Panc1 (cell line): ENCODE measurements around the gene ZBED1.

Experiments used
- POLR2AphosphoS5 ChIP-seq: IDR thresholded peaks from 2 replicates; pipeline ENCODE4 v1.6.1; 2012; ENCODE audit warnings: mild to moderate bottlenecking, low read depth, low read length, moderate library complexity
- TF ChIP-seq, protein P1 (sequence below): fragments of 450-650 bp; IDR thresholded peaks from 2 replicates; pipeline ENCODE4 v1.5.1; 2017; ENCODE audit warnings: mild to moderate bottlenecking

DNA sequence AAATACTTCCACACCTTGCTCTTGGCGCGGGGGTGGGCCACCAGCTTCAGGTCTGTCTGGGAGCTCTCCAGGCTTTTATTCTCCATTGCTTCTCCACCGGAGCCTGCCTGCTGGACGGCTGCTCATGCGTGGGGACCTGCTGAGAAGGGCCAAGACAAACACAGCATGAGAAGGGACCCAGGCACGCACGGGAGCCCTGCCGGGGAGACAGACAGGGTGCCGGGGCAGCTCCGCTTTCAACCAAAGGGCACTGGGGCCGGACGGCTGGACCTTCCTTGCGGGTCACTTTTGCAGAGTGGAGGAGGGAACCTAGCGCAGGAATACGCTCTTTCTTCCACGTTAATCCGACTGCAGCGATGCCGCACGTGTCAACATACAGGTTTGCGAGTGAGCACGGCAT, 10.1 kb downstream of the ZBED1 start:
- TF ChIP-seq, protein P1, sequence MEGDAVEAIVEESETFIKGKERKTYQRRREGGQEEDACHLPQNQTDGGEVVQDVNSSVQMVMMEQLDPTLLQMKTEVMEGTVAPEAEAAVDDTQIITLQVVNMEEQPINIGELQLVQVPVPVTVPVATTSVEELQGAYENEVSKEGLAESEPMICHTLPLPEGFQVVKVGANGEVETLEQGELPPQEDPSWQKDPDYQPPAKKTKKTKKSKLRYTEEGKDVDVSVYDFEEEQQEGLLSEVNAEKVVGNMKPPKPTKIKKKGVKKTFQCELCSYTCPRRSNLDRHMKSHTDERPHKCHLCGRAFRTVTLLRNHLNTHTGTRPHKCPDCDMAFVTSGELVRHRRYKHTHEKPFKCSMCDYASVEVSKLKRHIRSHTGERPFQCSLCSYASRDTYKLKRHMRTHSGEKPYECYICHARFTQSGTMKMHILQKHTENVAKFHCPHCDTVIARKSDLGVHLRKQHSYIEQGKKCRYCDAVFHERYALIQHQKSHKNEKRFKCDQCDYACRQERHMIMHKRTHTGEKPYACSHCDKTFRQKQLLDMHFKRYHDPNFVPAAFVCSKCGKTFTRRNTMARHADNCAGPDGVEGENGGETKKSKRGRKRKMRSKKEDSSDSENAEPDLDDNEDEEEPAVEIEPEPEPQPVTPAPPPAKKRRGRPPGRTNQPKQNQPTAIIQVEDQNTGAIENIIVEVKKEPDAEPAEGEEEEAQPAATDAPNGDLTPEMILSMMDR, result no peak
- no peak for TF ChIP-seq POLR2AphosphoS5
